ENCODE results near the gene CPSF4L. TPM values are rescaled to one million over a fixed set of nuclear protein-coding genes. Genes with fewer than 3 reads are reported as not detected.

The CPSF4L gene
- total and polyA plus RNA-seq, 2 of the 13 experiments (the other 11 are each of a cell fraction or from before 2014, with no cell fraction given) = 0.73 to 1.6 TPM

GRCh38 chr17:73269329-73269615 is 7.6 kb upstream of the CPSF4L start:
- no peak overlapping the region for H2AFZ ChIP-seq (ENCODE audit: low read length)
- no peaks in the 10 kb centered on the region for H3K36me3 ChIP-seq (replicated peaks in 1 of 2; ENCODE audit: control insufficient read depth in 1 of 2, insufficient read depth in 2 of 2, low read length in 2 of 2)
- ATAC-seq (no peak), DNase-seq (ENCODE audit: low spot score) (no peak), FAIRE-seq (no peak)
- TF ChIP-seq HOXD1 (CRISPR knock-in tag; IDR thresholded peaks at IDR 0.05) = no peak
- TF ChIP-seq, protein P1, sequence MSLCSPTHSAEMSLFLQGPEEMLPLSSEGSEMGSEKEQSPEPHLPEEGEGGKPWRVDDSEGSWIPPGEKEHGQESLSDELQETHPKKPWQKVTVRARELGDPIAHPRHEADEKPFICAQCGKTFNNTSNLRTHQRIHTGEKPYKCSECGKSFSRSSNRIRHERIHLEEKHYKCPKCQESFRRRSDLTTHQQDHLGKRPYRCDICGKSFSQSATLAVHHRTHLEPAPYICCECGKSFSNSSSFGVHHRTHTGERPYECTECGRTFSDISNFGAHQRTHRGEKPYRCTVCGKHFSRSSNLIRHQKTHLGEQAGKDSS (CRISPR knock-in tag; IDR thresholded peaks at IDR 0.05; ENCODE audit: borderline replicate concordance, low read depth) = no peak
- TF ChIP-seq STAT6 (CRISPR knock-in tag; IDR thresholded peaks at IDR 0.05; ENCODE audit: borderline replicate concordance) = no peak
- no peak for TF ChIP-seq MIER3 (CRISPR knock-in tag; IDR thresholded peaks at IDR 0.05; ENCODE audit: borderline replicate concordance)
- no peak for TF ChIP-seq ZNF143 (CRISPR knock-in tag; IDR thresholded peaks at IDR 0.05)
- TF ChIP-seq ZNF496 (CRISPR knock-in tag; IDR thresholded peaks at IDR 0.05; ENCODE audit: insufficient replicate concordance) = no peak
- no peak for TF ChIP-seq NR1H2 (CRISPR knock-in tag; IDR thresholded peaks at IDR 0.05; ENCODE audit: borderline replicate concordance, low read depth)
- no peak for TF ChIP-seq HCFC1 (IDR thresholded peaks at IDR 0.05; ENCODE audit: low read depth, low read length)
- TF ChIP-seq ASH2L (IDR thresholded peaks at IDR 0.05; ENCODE audit: insufficient read length, low read depth, low read length) = peak; percentile 10
- TF ChIP-seq MYNN (CRISPR knock-in tag; IDR thresholded peaks at IDR 0.05; ENCODE audit: low read depth) = no peak
- no peak for TF ChIP-seq POLR2G (IDR thresholded peaks at IDR 0.05; ENCODE audit: low read depth, low read length)
- peak; percentile 36; the same call in 1 of the 2 replicates for TF ChIP-seq HOXA9 (CRISPR knock-in tag; IDR thresholded peaks at IDR 0.05; ENCODE audit: borderline replicate concordance)
- H3K4me1 ChIP-seq (ENCODE audit: insufficient read depth, low read length) = peaks cover 87% of the 10 kb centered on the region
- H3K79me2 ChIP-seq (ENCODE audit: insufficient read depth, low read length) = no peaks in the 10 kb centered on the region
- H3K4me2 ChIP-seq (ENCODE audit: low read depth, low read length) = no peak overlapping the region
- in situ Hi-C loops (cut with HindIII; ENCODE audit: extremely low pct_ligation_motif_present, low pct_unique_long_range_greater_than_20kb) (no loop called here), intact Hi-C loops (cut with micrococcal nuclease; ENCODE audit: unreplicated experiment) (no loop called here)
- no peak overlapping the region for H3K4me3 ChIP-seq (replicated peaks in 1 of 3; ENCODE audit: insufficient read depth in 1 of 3, low read depth in 2 of 3, low read length in 3 of 3)
- no peaks in the 10 kb centered on the region for H3K27me3 ChIP-seq (ENCODE audit: control insufficient read depth in 1 of 2, insufficient read depth in 2 of 2, low read length in 2 of 2)
- H3K27ac ChIP-seq (ENCODE audit: extremely low read length, insufficient read depth, low read length) = no peak overlapping the region
- BruUV-seq (replicated peaks) = no TSS peak
- ChIA-PET POLR2A (interaction anchor here (2.0 kb wide), 1 partner anchor 9 kb away, joined by 10 read pairs; no protein-coding TSS in a partner anchor), CTCF (ENCODE audit: low intra/inter-chr PET ratio, low total read pairs) (no interaction called here)
- H3K9ac ChIP-seq (ENCODE audit: insufficient read depth, low read depth, low read length) = no peak overlapping the region
- H4K20me1 ChIP-seq (ENCODE audit: insufficient read depth, low read length) = no peaks in the 10 kb centered on the region
- H3K9me3 ChIP-seq (ENCODE audit: low read length) = 0 out of 2 replicates have a peak, but pooled peaks cover 4% of the 10 kb centered on the region

All from HepG2 (cell line).